OCI-LY1 (cell line): ENCODE measurements around the gene TECPR2.

Experiments
- CTCF ChIP-seq: fragments of 200-600 bp; sonication (generic), shearing (Covaris generic); IDR thresholded peaks from 2 replicates; pipeline ENCODE4 v1.5.1; 2017; ENCODE audit warnings: mild to moderate bottlenecking, antibody characterized with exemption, low read length, moderate library complexity, mixed read lengths
- EZH2 ChIP-seq: fragments of 200-600 bp; sonication (generic), shearing (Covaris generic); IDR thresholded peaks from 2 replicates; pipeline ENCODE4 v1.8.0; 2017; ENCODE audit warnings: borderline replicate concordance, mixed run types, mild to moderate bottlenecking, antibody characterized with exemption, low read length, moderate library complexity, mixed read lengths

- TF ChIP-seq CTCF, result no peak
- TF ChIP-seq EZH2, result no peak
These were observed 41.9 kb upstream of the TECPR2 start for GRCh38 chr14:102320671-102321455.
